Measurements from ENCODE around the gene COX14. TPM values are rescaled to one million over a fixed set of nuclear protein-coding genes. Genes with fewer than 3 reads are reported as not detected.
A peak's percentile ranks its signal among the peaks of the same experiment; 100 is the strongest.

Gene COX14
- total RNA-seq, 1 donor from 2014 or later, result 23.3 TPM

DNA sequence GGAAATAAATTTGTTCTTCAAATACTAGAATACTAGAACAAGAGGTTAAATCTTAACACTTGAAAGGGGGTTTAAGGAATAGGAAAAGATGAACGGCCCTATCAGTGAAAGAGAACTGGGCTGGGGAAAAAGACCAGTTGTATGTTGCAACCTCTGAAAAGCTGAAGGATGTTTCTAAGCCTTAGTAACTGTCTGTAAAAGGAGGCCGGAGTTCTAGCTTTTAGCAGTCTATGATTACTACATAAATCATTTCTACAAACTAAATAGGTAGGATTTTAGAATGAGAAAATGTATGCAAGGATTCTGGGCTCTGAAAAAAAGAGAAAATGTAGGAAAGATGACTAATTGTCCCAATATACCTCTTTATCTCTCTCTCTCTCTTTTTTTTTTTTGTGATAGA, 50.2 kb downstream of the COX14 start:
- H3K36me3 Mint-ChIP-seq (ENCODE audit: unreplicated experiment), result peaks cover 11% of the 10 kb centered on the region
- no peak for DNase-seq
- H3K27ac Mint-ChIP-seq (ENCODE audit: unreplicated experiment), result no peak overlapping the region
- peaks cover 10% of the 10 kb centered on the region for H3K4me1 Mint-ChIP-seq (ENCODE audit: low read depth, unreplicated experiment)
- TF ChIP-seq, protein P1, sequence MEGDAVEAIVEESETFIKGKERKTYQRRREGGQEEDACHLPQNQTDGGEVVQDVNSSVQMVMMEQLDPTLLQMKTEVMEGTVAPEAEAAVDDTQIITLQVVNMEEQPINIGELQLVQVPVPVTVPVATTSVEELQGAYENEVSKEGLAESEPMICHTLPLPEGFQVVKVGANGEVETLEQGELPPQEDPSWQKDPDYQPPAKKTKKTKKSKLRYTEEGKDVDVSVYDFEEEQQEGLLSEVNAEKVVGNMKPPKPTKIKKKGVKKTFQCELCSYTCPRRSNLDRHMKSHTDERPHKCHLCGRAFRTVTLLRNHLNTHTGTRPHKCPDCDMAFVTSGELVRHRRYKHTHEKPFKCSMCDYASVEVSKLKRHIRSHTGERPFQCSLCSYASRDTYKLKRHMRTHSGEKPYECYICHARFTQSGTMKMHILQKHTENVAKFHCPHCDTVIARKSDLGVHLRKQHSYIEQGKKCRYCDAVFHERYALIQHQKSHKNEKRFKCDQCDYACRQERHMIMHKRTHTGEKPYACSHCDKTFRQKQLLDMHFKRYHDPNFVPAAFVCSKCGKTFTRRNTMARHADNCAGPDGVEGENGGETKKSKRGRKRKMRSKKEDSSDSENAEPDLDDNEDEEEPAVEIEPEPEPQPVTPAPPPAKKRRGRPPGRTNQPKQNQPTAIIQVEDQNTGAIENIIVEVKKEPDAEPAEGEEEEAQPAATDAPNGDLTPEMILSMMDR (IDR thresholded peaks at IDR 0.05; ENCODE audit: partially characterized antibody, unreplicated experiment), result no peak
- H3K4me3 Mint-ChIP-seq (ENCODE audit: unreplicated experiment), result no peak overlapping the region
- peaks cover 1% of the 10 kb centered on the region for H3K27me3 Mint-ChIP-seq (ENCODE audit: unreplicated experiment)
- peaks cover 2% of the 10 kb centered on the region for H3K9me3 Mint-ChIP-seq (ENCODE audit: unreplicated experiment)

DNA sequence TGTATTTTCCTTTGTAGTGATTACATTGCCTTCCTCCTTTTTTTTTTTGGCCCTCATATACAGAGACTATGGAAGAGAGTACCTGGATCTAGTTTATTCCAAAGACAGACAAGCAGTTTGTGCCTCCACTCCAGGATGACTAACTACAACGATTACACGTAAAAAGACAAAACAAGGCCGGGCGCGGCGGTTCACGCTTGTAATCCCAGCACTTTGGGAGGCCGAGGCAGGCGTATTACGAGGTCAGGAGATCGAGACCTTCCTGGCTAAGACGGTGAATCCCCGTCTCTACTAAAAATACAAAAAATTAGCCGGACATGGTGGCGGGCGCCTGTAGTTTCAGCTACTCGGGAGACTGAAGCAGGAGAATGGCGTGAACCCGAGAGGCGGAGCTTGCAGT, 52.9 kb downstream of the COX14 start:
- Mint-ChIP-seq H3K9me3 (ENCODE audit: unreplicated experiment) (peaks cover 9% of the 10 kb centered on the region), H3K27me3 (ENCODE audit: unreplicated experiment) (peaks cover 12% of the 10 kb centered on the region), H3K4me1 (ENCODE audit: low read depth, unreplicated experiment) (peaks cover 10% of the 10 kb centered on the region), H3K36me3 (ENCODE audit: unreplicated experiment) (no peaks in the 10 kb centered on the region), H3K27ac (ENCODE audit: unreplicated experiment) (no peak overlapping the region), H3K4me3 (ENCODE audit: unreplicated experiment) (peak overlapping the region; percentile 70)
- DNase-seq, result no peak
- TF ChIP-seq, protein P1 (IDR thresholded peaks at IDR 0.05; ENCODE audit: partially characterized antibody, unreplicated experiment), result no peak

DNA sequence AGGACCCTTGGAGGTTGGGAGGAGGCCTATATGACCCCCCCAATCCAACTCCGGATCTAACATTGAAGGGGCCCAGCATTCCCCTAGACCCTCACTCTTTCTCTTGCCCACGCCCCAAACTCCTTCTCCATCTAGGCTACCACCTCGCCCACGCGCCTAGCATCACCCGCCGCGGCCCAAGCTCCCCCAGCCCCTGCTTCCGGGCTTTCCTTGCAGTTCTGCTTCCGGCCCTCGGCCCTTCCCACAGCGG, 54.7 kb downstream of the COX14 start:
- TF ChIP-seq, protein P1 (IDR thresholded peaks at IDR 0.05; ENCODE audit: partially characterized antibody, unreplicated experiment), result no peak
- Mint-ChIP-seq H3K9me3 (ENCODE audit: unreplicated experiment) (peaks cover 8% of the 10 kb centered on the region), H3K27ac (ENCODE audit: unreplicated experiment) (peak overlapping the region; percentile 87), H3K27me3 (ENCODE audit: unreplicated experiment) (peaks cover 12% of the 10 kb centered on the region), H3K4me1 (ENCODE audit: low read depth, unreplicated experiment) (peaks cover 10% of the 10 kb centered on the region), H3K36me3 (ENCODE audit: unreplicated experiment) (no peaks in the 10 kb centered on the region), H3K4me3 (ENCODE audit: unreplicated experiment) (peak overlapping the region; percentile 95)
- no peak for DNase-seq

DNA sequence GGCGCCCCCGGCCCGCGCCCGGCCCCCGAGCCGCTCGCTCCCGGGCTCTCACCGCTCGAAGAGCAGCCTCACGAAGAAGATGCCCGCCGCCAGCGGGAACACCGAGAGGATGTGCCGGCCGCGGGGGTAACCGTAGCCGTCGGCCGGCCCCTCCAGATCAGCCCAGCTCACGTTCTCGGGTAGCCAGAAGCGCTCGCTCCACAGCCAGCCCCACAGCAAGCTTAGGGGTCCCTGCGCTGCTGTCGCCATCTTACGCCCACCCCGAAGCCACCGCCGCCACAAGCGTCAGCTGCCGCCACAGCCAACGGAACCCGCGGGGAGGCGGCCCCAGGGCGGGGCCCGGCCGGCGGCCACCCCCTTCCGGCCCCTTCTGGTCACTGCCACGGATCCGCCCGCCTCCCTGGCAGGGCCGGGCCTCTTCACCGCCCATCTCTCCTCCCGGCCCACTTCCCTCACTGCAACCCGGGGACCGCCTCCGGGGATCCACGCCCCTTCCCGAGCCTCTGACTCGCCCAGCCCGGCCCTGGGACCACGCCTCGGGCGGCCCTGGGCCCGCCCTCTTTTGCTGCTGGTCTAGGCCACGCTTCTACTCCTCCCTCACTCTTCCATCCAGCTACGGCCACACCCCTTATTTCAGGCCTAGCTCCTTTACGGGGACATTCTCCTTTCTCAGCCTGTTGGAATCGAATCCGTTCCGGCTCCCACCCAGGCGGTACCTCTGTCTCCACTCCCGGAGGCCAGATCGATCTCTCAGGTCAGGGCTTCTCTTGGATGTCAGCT, 55.2 kb downstream of the COX14 start, which contains the start of gene CERS5:
Gene CERS5, minus strand, starts transcription at position 321 of the 780 bp plus-strand sequence. Its CDS starts 72 bp downstream, at position 249.
- peak within 1 kb of the TSS; percentile 95 for H3K4me3 Mint-ChIP-seq (ENCODE audit: unreplicated experiment)
- H3K4me1 Mint-ChIP-seq (ENCODE audit: low read depth, unreplicated experiment), result peaks cover 10% of the 10 kb centered on the region
- peak; percentile 99 for DNase-seq
- H3K27me3 Mint-ChIP-seq (ENCODE audit: unreplicated experiment), result peaks cover 12% of the 10 kb centered on the region
- peak within 1 kb of the TSS; percentile 95 for H3K27ac Mint-ChIP-seq (ENCODE audit: unreplicated experiment)
- H3K9me3 Mint-ChIP-seq (ENCODE audit: unreplicated experiment), result peaks cover 8% of the 10 kb centered on the region
- TF ChIP-seq, protein P1 (IDR thresholded peaks at IDR 0.05; ENCODE audit: partially characterized antibody, unreplicated experiment), result peak; percentile 59
- no peaks in the 10 kb centered on the region for H3K36me3 Mint-ChIP-seq (ENCODE audit: unreplicated experiment)

Other genes with a start within 250 kb of the COX14 start
- 3.5 TPM for gene FAIM2, start 208.3 kb upstream of the COX14 start, total RNA-seq (ENCODE audit: unreplicated experiment)
- gene AQP2, start 161.5 kb upstream of the COX14 start, total RNA-seq (ENCODE audit: unreplicated experiment), result not detected
- not detected for gene AQP5, start 150.4 kb upstream of the COX14 start, total RNA-seq (ENCODE audit: unreplicated experiment)
- gene AQP6, start 139.3 kb upstream of the COX14 start, total RNA-seq (ENCODE audit: unreplicated experiment), result 0.37 TPM
- gene RACGAP1, start 86.7 kb upstream of the COX14 start, total RNA-seq (ENCODE audit: unreplicated experiment), result 47.1 TPM
- 451 TPM for gene ASIC1, start 54.6 kb upstream of the COX14 start, total RNA-seq (ENCODE audit: unreplicated experiment)
- gene SMARCD1, start 26.9 kb upstream of the COX14 start, total RNA-seq (ENCODE audit: unreplicated experiment), result 152 TPM
- 0.81 TPM for gene GPD1, start 8.2 kb upstream of the COX14 start, total RNA-seq (ENCODE audit: unreplicated experiment)
- 125 TPM for gene CERS5, start 55.1 kb downstream of the COX14 start, total RNA-seq (ENCODE audit: unreplicated experiment)
- 69.4 TPM for gene LIMA1, start 171.3 kb downstream of the COX14 start, total RNA-seq (ENCODE audit: unreplicated experiment)

Measured in glutamatergic neuron (in vitro differentiated cells).